CD4-positive, alpha-beta memory T cell (primary cell): ENCODE results near the gene KLK15. TPM values are rescaled to one million over a fixed set of nuclear protein-coding genes. Genes with fewer than 3 reads are reported as not detected.

Experiments used
- CTCF ChIA-PET: fragments of 350-600 bp; sonication (Branson Sonifier 250); formaldehyde crosslinking; loops from one replicate; lab custom pipeline; 2021; ENCODE audit warnings: inconsistent platforms; ENCODE audit not compliant: partially characterized antibody; lab: Charles Lee
- POLR2A ChIA-PET: fragments of 350-600 bp; sonication (Branson Sonifier 250); formaldehyde crosslinking; loops from one replicate; lab custom pipeline; 2021; ENCODE audit not compliant: partially characterized antibody; lab: Charles Lee
- DNase-seq, 5 donors: peaks; one replicate each; pipeline versions ENCODE4 v3.0.0 to v3.0.0-alpha.2; 2020 to 2022; ENCODE audit warnings: mixed read lengths in 1 of 5
- H3K27ac ChIP-seq: one replicate; pipeline ENCODE4 v1.7.0; 2013; ENCODE audit warnings: low read depth, low read length
- H3K27me3 ChIP-seq: 2 replicates; pipeline ENCODE4 v1.7.0; 2013; ENCODE audit warnings: mild to moderate bottlenecking, low read length, moderate library complexity; ENCODE audit not compliant: insufficient read depth
- H3K36me3 ChIP-seq: 2 replicates; pipeline ENCODE4 v1.7.0; 2013; ENCODE audit warnings: mild to moderate bottlenecking, low read length, moderate library complexity; ENCODE audit not compliant: insufficient read depth
- H3K4me1 ChIP-seq: 2 replicates; pipeline ENCODE4 v1.7.0; 2013; ENCODE audit warnings: mild to moderate bottlenecking, low read length, moderate library complexity; ENCODE audit not compliant: insufficient read depth
- H3K4me3 ChIP-seq, 2 donors: one replicate each; pipeline ENCODE4 v1.7.0; 2013; ENCODE audit warnings: low read length in 2 of 2, mild to moderate bottlenecking in 1 of 2
- H3K9me3 ChIP-seq, 2 donors: one replicate each; pipeline ENCODE4 v1.7.0; 2013; ENCODE audit warnings: low read length in 2 of 2, control low read depth in 1 of 2; ENCODE audit not compliant: control insufficient read depth in 1 of 2
- H3K27ac Mint-ChIP-seq, 7 donors: one replicate each; pipeline ENCODE4 v1.8.0; 2020 to 2021; ENCODE audit warnings: mixed read lengths in 7 of 7, mild to moderate bottlenecking in 6 of 7, inconsistent platforms in 3 of 7, moderate library complexity in 3 of 7
- H3K27me3 Mint-ChIP-seq, 2 donors: one replicate each; pipeline ENCODE4 v1.8.0; 2020 to 2021; ENCODE audit warnings: mixed read lengths in 2 of 2
- H3K36me3 Mint-ChIP-seq, 2 donors: one replicate each; pipeline ENCODE4 v1.8.0; 2020 to 2021; ENCODE audit warnings: mixed read lengths in 2 of 2, inconsistent platforms in 1 of 2, mild to moderate bottlenecking in 1 of 2
- H3K4me1 Mint-ChIP-seq, 4 donors: one replicate each; pipeline ENCODE4 v1.8.0; 2020 to 2021; ENCODE audit warnings: mixed read lengths in 4 of 4, mild to moderate bottlenecking in 1 of 4
- H3K4me3 Mint-ChIP-seq, 8 donors: one replicate each; pipeline ENCODE4 v1.8.0; 2020 to 2021; ENCODE audit warnings: mixed read lengths in 8 of 8, mild to moderate bottlenecking in 7 of 8, moderate library complexity in 6 of 8, inconsistent platforms in 3 of 8
- H3K9me3 Mint-ChIP-seq, 8 donors: one replicate each; pipeline ENCODE4 v1.8.0; 2020 to 2021; ENCODE audit warnings: mixed read lengths in 8 of 8, mild to moderate bottlenecking in 5 of 8, inconsistent platforms in 3 of 8, moderate library complexity in 1 of 8
- intact Hi-C: fragments of 100-400 bp; cut with micrococcal nuclease; formaldehyde crosslinking; loops from one replicate; pipeline ENCODE4 v1.15.1; 2023
- polyA plus RNA-seq, 2 donors: library from polyadenylated mRNA; unstranded; fragments of 300-500 nt; fragmentation: Illumina TruSeq; gene quantifications; one replicate each; pipeline ENCODE4 v1.2.3, GENCODE V29; 2021
- total RNA-seq, 2 experiments: library from RNA; stranded (reverse); gene quantifications; one replicate each; pipeline ENCODE4 v1.2.3, GENCODE V29; 2021

Gene KLK15
- total and polyA plus RNA-seq, 4 experiments from 2014 or later: not detected

- ChIA-PET CTCF (no interaction called here), POLR2A (no interaction called here)
- H3K4me1 Mint-ChIP-seq: peaks cover 15 to 26% (median 21%) of the 10 kb centered on the region in 4 donors
Measured at GRCh38 chr19:50820549-50821247, 12.7 kb downstream of the KLK15 start.

GRCh38 chr19:50820086-50820485 lies 13.3 kb downstream of the KLK15 start:
- no peaks in the 10 kb centered on the region for H3K36me3 ChIP-seq
- CTCF ChIA-PET: no interaction called here
- no peaks in the 10 kb centered on the region for H3K9me3 ChIP-seq
- H3K27ac ChIP-seq: no peak overlapping the region
- peaks cover 15 to 26% (median 21%) of the 10 kb centered on the region in 4 donors for H3K4me1 Mint-ChIP-seq
- peak in 1 of 5 donors; percentile 29 for DNase-seq
- peak overlapping the region in 3 of 8 donors; percentile 2 to 61 (median 29) for H3K4me3 Mint-ChIP-seq
- H3K9me3 Mint-ChIP-seq: peaks cover 0 to 1% (median 0%) of the 10 kb centered on the region in 8 donors
- H3K27me3 Mint-ChIP-seq: peaks cover 40 to 66% of the 10 kb centered on the region in 2 donors
- no peak overlapping the region for H3K27ac Mint-ChIP-seq
- peaks cover 13% of the 10 kb centered on the region for H3K27me3 ChIP-seq
- POLR2A ChIA-PET: no interaction called here
- intact Hi-C loops: no loop called here
- H3K4me1 ChIP-seq: peaks cover 21% of the 10 kb centered on the region
- no peak overlapping the region for H3K4me3 ChIP-seq
- no peaks in the 10 kb centered on the region for H3K36me3 Mint-ChIP-seq

More at GRCh38 chr19:50820549-50821247, 12.7 kb downstream of the KLK15 start:
- H3K36me3 Mint-ChIP-seq: no peaks in the 10 kb centered on the region
- H3K9me3 ChIP-seq: no peaks in the 10 kb centered on the region
- H3K9me3 Mint-ChIP-seq: peaks cover 0 to 1% (median 0%) of the 10 kb centered on the region in 8 donors
- peak in 1 of 5 donors; percentile 7 for DNase-seq
- H3K4me3 Mint-ChIP-seq: peak overlapping the region in 4 of 8 donors; percentile 2 to 62 (median 16)
- peak overlapping the region in 2 of 7 donors; percentile 10 to 13 for H3K27ac Mint-ChIP-seq
- no peak overlapping the region for H3K27ac ChIP-seq
- H3K4me3 ChIP-seq: no peak overlapping the region
- intact Hi-C loops: no loop called here
- peaks cover 38 to 61% of the 10 kb centered on the region in 2 donors for H3K27me3 Mint-ChIP-seq
- H3K36me3 ChIP-seq: no peaks in the 10 kb centered on the region
- H3K4me1 ChIP-seq: peaks cover 21% of the 10 kb centered on the region
- peaks cover 13% of the 10 kb centered on the region for H3K27me3 ChIP-seq

GRCh38 chr19:50819636-50820035 lies 13.7 kb downstream of the KLK15 start:
- Histone ChIP-seq H3K4me3 (no peak overlapping the region), H3K36me3 (no peaks in the 10 kb centered on the region), H3K27ac (no peak overlapping the region), H3K9me3 (no peaks in the 10 kb centered on the region), H3K27me3 (peaks cover 13% of the 10 kb centered on the region), H3K4me1 (peaks cover 21% of the 10 kb centered on the region)
- DNase-seq: no peak
- POLR2A ChIA-PET: no interaction called here
- Mint-ChIP-seq H3K9me3 (peaks cover 0 to 1% (median 0%) of the 10 kb centered on the region in 8 donors), H3K27ac (no peak overlapping the region), H3K4me1 (peaks cover 15 to 26% (median 21%) of the 10 kb centered on the region in 4 donors), H3K36me3 (no peaks in the 10 kb centered on the region), H3K27me3 (peaks cover 40 to 68% of the 10 kb centered on the region in 2 donors), H3K4me3 (peak overlapping the region in 1 of 8 donors; percentile 61)
- intact Hi-C loops: no loop called here
- CTCF ChIA-PET: no interaction called here

GRCh38 chr19:50818859-50819472 lies 14.4 kb downstream of the KLK15 start:
- Histone ChIP-seq H3K27ac (no peak overlapping the region), H3K36me3 (no peaks in the 10 kb centered on the region), H3K9me3 (no peaks in the 10 kb centered on the region), H3K4me1 (peaks cover 21% of the 10 kb centered on the region), H3K4me3 (no peak overlapping the region), H3K27me3 (peaks cover 13% of the 10 kb centered on the region)
- peaks cover 0 to 1% (median 0%) of the 10 kb centered on the region in 8 donors for H3K9me3 Mint-ChIP-seq
- intact Hi-C loops: no loop called here
- DNase-seq: peak in 1 of 5 donors; percentile 24
- ChIA-PET POLR2A (no interaction called here), CTCF (interaction anchor here (0.5 kb wide), 1 partner anchor 37 kb away, joined by 4 read pairs; no protein-coding TSS in a partner anchor)
- H3K27ac Mint-ChIP-seq: no peak overlapping the region
- H3K27me3 Mint-ChIP-seq: peaks cover 36 to 64% of the 10 kb centered on the region in 2 donors
- H3K4me3 Mint-ChIP-seq: peak overlapping the region; percentile 52 to 82 (median 66)
- H3K4me1 Mint-ChIP-seq: peaks cover 15 to 26% (median 21%) of the 10 kb centered on the region in 4 donors
- no peaks in the 10 kb centered on the region for H3K36me3 Mint-ChIP-seq

GRCh38 chr19:50817941-50818858 lies 15.2 kb downstream of the KLK15 start:
- Histone ChIP-seq H3K27ac (no peak overlapping the region), H3K36me3 (no peaks in the 10 kb centered on the region), H3K4me1 (peaks cover 21% of the 10 kb centered on the region), H3K9me3 (no peaks in the 10 kb centered on the region), H3K4me3 (peak overlapping the region; percentile 36 to 38), H3K27me3 (peaks cover 13% of the 10 kb centered on the region)
- intact Hi-C loops: no loop called here
- peak overlapping the region in 1 of 7 donors; percentile 7 for H3K27ac Mint-ChIP-seq
- peak in 1 of 5 donors; percentile 40 for DNase-seq
- POLR2A ChIA-PET: no interaction called here
- H3K9me3 Mint-ChIP-seq: peaks cover 0 to under 1% (median 0%) of the 10 kb centered on the region in 8 donors
- CTCF ChIA-PET: interaction anchor here (0.5 kb wide), 1 partner anchor 36 kb away, joined by 4 read pairs; no protein-coding TSS in a partner anchor
- H3K27me3 Mint-ChIP-seq: peaks cover 36 to 62% of the 10 kb centered on the region in 2 donors
- no peaks in the 10 kb centered on the region for H3K36me3 Mint-ChIP-seq
- peaks cover 15 to 26% (median 21%) of the 10 kb centered on the region in 4 donors for H3K4me1 Mint-ChIP-seq
- H3K4me3 Mint-ChIP-seq: peak overlapping the region; percentile 52 to 82 (median 66)

GRCh38 chr19:50815439-50815838 lies 17.9 kb downstream of the KLK15 start:
- intact Hi-C loops: no loop called here
- H3K27me3 ChIP-seq: peaks cover 11% of the 10 kb centered on the region
- peaks cover 11 to 23% (median 16%) of the 10 kb centered on the region in 4 donors for H3K4me1 Mint-ChIP-seq
- CTCF ChIA-PET: no interaction called here
- H3K36me3 Mint-ChIP-seq: no peaks in the 10 kb centered on the region
- POLR2A ChIA-PET: no interaction called here
- H3K36me3 ChIP-seq: no peaks in the 10 kb centered on the region
- no peaks in the 10 kb centered on the region for H3K9me3 ChIP-seq
- no peak for DNase-seq
- H3K4me1 ChIP-seq: peaks cover 19% of the 10 kb centered on the region
- peaks cover 0 to 2% (median 0%) of the 10 kb centered on the region in 8 donors for H3K9me3 Mint-ChIP-seq
- peaks cover 24 to 47% of the 10 kb centered on the region in 2 donors for H3K27me3 Mint-ChIP-seq
- H3K4me3 Mint-ChIP-seq: no peak overlapping the region
- no peak overlapping the region for H3K27ac ChIP-seq
- H3K27ac Mint-ChIP-seq: no peak overlapping the region
- H3K4me3 ChIP-seq: no peak overlapping the region
